ENCODE results near the gene IGFBP6.

IGFBP6 gene

DNA sequence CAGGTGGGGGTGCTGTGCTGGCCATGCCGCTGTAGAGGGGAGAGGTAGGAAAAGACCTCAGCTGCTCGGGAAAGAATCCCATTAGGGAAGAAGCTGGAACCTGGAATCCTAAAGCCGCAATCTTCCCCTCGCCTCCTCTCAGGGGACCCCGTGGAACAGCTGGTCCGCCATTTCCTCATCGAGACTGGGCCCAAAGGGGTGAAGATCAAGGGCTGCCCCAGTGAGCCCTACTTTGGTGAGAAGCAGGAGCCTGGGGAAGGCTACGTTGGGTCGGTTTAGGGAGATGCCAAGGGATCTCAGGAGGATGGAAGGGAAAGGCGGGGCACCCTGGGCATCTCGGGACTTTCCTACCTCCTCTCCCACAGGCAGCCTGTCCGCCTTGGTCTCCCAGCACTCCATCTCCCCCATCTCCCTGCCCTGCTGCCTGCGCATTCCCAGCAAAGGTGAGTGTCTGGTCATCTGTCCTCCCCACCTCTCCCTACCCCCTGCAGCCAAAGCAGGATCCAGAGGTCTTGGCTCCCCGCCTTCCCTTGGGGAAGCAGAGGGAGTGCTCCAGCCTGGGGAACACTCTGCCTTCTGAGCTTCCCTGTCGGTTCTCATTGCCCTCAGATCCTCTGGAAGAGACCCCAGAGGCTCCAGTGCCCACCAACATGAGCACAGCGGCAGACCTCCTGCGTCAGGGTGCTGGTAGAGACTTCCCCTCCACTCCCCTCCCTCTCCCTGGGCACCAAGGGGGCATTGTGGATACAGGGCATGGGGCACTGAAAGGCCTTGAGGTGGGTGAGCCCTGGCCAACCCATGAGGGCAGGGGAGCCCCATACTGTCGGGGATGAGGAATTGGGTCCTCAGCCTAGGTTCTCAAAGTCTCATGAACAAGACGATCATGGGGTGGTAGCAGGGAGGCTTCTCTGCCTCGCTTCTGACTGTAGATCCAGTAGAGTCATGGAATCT, 35.2 kb upstream of the IGFBP6 start:
- Histone ChIP-seq H3K4me3 (ENCODE audit: low read length) (no peak overlapping the region), H3K9ac (ENCODE audit: low read length) (peak overlapping the region; percentile 4), H3K9me3 (ENCODE audit: control insufficient read depth, low read length) (no peaks in the 10 kb centered on the region), H3K36me3 (ENCODE audit: control insufficient read depth, insufficient read depth, low read length) (peaks cover 27% of the 10 kb centered on the region), H3K4me1 (ENCODE audit: control insufficient read depth, insufficient read depth, low read length) (peaks cover 40% of the 10 kb centered on the region), H3K27me3 (ENCODE audit: control insufficient read depth, insufficient read depth, low read length) (peaks cover 7% of the 10 kb centered on the region)

DNA sequence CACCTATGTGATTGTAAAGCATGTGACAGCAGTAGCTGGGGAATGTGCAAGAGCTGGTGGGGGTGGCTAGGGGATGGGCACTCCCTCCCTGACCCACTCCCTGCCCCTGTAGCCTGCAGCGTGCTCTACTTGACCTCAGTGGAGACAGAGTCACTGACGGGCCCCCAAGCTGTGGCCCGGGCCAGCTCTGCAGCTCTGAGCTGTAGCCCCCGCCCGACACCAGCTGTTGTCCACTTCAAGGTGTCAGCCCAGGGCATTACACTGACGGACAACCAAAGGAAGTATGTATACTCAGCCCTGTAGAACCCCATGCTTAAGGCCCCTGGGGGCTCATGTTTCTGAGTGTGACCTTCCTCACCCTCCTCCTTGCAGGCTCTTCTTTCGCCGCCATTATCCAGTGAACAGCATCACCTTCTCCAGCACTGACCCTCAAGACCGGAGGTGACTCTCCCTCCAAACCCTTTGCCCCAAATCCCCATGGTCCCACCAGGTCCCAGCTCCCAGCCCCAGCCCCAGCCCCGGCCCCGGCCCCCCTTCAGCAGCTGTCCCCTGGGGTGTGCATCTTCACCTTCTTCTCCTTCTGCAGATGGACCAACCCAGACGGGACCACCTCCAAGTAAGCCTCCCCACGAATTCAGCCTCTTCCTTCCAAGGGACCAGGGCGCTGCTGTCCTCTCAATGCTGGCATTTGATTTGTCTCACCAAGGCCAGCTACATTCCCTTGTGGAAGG, 34.3 kb upstream of the IGFBP6 start:
- Histone ChIP-seq H3K9me3 (ENCODE audit: control insufficient read depth, low read length) (no peaks in the 10 kb centered on the region), H3K27me3 (ENCODE audit: control insufficient read depth, insufficient read depth, low read length) (peaks cover 7% of the 10 kb centered on the region), H3K36me3 (ENCODE audit: control insufficient read depth, insufficient read depth, low read length) (peaks cover 32% of the 10 kb centered on the region), H3K9ac (ENCODE audit: low read length) (no peak overlapping the region), H3K4me1 (ENCODE audit: control insufficient read depth, insufficient read depth, low read length) (peaks cover 40% of the 10 kb centered on the region), H3K4me3 (ENCODE audit: low read length) (no peak overlapping the region)

DNA sequence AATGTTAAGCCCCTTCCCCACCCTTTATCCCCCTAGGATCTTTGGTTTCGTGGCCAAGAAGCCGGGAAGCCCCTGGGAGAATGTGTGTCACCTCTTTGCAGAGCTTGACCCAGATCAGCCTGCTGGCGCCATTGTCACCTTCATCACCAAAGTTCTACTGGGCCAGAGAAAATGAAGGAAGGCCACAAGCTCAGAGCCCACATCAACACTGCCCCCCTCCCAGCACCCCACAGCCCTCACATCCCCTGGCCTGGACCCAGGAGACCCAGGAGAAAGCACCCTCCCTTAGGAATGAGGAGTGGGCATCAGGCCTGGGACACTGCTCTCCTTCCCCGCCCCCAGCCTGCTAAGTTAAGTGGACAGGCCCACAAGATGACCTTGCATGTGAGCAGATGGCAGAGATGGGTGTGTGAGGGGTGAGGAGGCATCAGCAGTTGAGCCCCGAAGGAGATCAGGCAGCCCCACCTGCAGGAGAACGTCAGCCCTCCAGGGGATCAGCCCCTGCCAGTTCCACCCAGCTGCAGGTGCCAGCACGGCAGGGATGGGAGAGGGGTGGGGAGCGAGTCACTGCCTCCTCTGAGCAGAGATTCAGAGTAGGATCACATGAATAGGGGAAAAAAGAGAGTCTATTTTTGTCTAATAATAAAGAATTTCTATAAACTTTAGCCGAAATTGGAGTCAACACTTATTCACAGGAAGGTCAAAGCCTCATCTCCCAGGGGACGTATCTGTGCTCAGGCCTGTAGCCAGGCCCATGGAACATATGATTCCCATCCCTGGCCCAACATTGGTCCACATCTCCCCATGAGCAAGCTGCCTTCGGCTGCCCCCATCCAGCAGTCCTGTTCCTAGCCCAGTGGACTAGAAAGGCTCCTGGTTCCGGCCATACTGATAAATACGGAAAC, 33.5 kb upstream of the IGFBP6 start:
- Histone ChIP-seq H3K9ac (ENCODE audit: low read length) (no peak overlapping the region), H3K27me3 (ENCODE audit: control insufficient read depth, insufficient read depth, low read length) (peaks cover 7% of the 10 kb centered on the region), H3K4me3 (ENCODE audit: low read length) (no peak overlapping the region), H3K4me1 (ENCODE audit: control insufficient read depth, insufficient read depth, low read length) (peaks cover 40% of the 10 kb centered on the region), H3K9me3 (ENCODE audit: control insufficient read depth, low read length) (no peaks in the 10 kb centered on the region), H3K36me3 (ENCODE audit: control insufficient read depth, insufficient read depth, low read length) (peaks cover 32% of the 10 kb centered on the region)

DNA sequence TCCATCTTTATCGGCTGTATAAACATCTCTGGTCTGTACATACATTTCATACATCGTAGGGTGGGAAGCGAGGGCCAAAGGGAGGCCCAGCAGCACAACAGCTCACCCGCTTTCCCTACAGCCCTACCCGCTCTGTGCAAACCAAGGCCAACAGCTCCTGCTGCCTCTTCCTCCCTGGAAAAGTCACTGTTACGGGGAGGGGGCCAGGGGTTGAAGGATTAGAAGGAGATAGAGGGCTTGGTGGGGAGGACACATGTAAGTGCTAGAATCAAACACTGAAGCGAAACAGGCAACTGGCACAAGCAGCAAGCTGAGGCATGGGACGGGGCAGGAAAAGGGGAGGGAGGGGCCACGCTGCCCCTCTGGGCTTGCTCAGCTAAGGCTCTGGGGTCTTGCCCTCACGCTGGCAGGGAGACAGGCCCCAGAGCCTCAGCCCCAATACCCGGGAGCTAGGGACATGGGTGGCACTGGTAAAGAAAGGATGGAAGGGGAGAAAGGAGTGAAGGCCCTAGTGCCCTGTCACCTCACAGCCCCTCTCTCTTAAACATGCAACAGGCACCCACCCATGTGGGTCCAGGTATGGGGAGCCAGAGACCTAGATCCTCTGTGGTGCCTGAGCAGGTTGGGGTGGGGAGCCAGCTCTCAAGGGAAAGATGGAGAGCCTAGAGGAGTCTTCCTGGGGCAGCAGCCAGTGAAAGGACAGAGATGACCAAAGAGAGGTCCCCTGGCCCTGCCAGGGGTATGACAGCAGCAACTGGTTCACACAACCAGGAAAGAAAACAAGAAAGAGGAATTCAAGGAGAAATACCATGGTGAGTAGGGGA, 32.6 kb upstream of the IGFBP6 start:
- H3K36me3 ChIP-seq (ENCODE audit: control insufficient read depth, insufficient read depth, low read length): peaks cover 32% of the 10 kb centered on the region

DNA sequence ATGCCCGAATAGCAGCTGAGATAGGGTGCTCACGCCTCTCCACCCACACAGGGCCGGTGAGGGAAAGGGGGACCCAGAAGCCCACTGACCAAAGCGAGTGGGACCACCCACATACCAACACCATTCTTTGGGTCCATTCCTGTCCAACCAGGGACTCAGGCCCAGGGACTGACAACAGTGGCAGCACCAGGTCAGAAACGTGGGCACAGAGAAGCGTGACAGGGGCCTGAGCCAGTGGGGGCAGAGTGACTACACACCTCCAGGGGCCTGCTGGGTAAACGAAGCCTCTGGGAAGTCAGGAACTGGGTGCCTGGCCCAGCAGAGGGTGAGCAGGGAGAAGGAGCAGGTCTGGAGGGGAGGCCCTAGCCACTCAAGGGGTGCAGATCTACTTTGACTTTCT, 32.0 kb upstream of the IGFBP6 start:
- no peak overlapping the region for H3K4me3 ChIP-seq (ENCODE audit: low read length)
- H3K9me3 ChIP-seq (ENCODE audit: control insufficient read depth, low read length): no peaks in the 10 kb centered on the region
- no peak overlapping the region for H3K9ac ChIP-seq (ENCODE audit: low read length)
- peaks cover 37% of the 10 kb centered on the region for H3K4me1 ChIP-seq (ENCODE audit: control insufficient read depth, insufficient read depth, low read length)
- no peaks in the 10 kb centered on the region for H3K27me3 ChIP-seq (ENCODE audit: control insufficient read depth, insufficient read depth, low read length)
- peaks cover 32% of the 10 kb centered on the region for H3K36me3 ChIP-seq (ENCODE audit: control insufficient read depth, insufficient read depth, low read length)

More for the DNA sequence above, 32.6 kb upstream of the IGFBP6 start:
- no peak overlapping the region for H3K9ac ChIP-seq (ENCODE audit: low read length)
- peaks cover 40% of the 10 kb centered on the region for H3K4me1 ChIP-seq (ENCODE audit: control insufficient read depth, insufficient read depth, low read length)
- no peaks in the 10 kb centered on the region for H3K9me3 ChIP-seq (ENCODE audit: control insufficient read depth, low read length)
- H3K27me3 ChIP-seq (ENCODE audit: control insufficient read depth, insufficient read depth, low read length): peaks cover 5% of the 10 kb centered on the region
- H3K4me3 ChIP-seq (ENCODE audit: low read length): no peak overlapping the region

DNA sequence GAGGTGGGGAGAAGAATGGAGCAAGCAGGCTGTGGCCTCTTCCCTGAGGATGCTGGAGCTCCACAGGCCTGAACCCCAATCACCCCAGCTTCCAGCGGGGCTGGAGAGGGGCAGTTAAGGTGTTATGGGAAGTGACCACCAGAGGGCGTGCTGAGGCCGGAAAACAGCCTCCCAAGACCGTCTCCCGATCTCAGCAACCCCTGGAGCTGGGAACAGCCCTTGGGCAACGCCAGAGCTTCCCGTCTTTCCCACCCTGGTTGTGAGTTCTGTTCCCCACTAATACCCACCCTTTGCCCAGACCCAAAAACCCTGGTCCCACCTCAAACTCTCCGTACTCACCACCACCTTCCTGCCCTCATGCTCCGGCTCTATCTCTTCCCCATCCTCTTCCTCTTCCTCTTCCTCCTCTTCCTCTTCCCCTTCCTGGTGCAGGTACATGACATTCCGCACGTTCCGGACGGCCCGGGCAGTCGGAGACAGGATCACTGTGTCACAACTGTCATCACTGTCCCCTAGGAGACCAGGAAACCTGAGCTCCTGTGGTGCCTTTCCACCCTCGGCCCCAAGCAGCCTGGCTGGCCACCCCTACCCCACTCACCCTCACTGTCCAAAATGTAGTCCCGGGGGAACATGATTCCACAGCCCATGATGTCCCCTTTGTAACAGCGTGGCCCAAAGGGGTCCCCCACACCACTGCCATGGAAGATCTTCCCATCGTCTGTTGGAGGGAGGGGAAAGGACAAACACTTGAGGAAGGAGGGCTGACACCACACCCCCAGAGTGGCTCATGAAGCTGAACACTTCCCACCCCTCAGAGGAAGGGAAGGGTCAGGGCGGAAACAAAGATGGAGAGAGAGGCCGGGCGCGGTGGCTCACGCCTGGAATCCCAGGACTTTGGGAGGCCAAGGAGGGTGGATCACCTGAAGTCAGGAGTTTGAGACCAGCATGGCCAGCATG, 31.2 kb upstream of the IGFBP6 start:
- Histone ChIP-seq H3K9me3 (ENCODE audit: control insufficient read depth, low read length) (no peaks in the 10 kb centered on the region), H3K36me3 (ENCODE audit: control insufficient read depth, insufficient read depth, low read length) (peaks cover 37% of the 10 kb centered on the region), H3K27me3 (ENCODE audit: control insufficient read depth, insufficient read depth, low read length) (no peaks in the 10 kb centered on the region), H3K4me3 (ENCODE audit: low read length) (no peak overlapping the region), H3K4me1 (ENCODE audit: control insufficient read depth, insufficient read depth, low read length) (peaks cover 33% of the 10 kb centered on the region), H3K9ac (ENCODE audit: low read length) (peak overlapping the region; percentile 30)

DNA sequence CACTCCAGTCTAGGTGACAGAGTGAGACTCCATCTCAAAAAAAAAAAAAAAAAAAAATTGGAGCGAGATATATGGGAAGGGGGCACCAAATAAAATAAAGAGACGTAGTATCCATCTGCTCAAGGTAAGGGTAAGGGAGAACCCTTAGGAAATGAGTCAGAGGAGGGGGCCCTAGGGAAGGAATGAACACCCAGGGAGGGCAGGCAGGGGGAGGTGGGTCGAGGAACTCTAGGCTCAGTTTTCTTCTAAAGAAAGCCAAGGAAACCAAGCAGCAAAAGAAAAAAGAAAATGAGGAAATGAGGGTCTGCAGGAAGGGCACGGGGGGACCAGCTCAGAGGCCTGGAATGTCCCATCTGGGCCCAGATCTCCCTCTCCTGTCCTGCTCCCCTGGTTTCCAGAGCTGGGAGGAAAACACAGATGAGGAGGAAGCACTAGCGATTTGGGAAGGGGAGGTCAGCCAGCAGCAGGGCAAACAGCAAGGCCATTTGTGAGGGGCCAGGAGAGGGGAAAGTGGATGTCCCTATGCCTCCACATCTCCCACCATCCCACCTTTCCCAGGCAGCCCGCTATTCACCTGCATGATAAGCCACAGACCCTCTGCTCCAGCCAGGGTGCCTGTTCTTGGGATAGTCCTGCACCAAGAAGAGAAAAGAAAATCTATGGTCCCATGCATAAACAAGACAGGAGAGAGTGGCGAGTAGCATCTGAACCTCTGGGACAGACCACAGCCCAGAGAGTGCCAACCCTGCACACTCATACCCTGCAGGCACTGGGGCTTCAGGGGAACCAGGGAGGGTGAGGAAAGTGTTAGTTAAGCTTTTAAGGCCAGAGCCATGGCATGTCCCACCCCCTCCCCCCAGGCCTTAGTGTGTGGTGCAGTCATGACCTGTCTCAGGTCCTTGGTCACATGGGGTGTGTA, 30.1 kb upstream of the IGFBP6 start:
- Histone ChIP-seq H3K4me1 (ENCODE audit: control insufficient read depth, insufficient read depth, low read length) (peaks cover 30% of the 10 kb centered on the region), H3K36me3 (ENCODE audit: control insufficient read depth, insufficient read depth, low read length) (peaks cover 37% of the 10 kb centered on the region), H3K4me3 (ENCODE audit: low read length) (no peak overlapping the region), H3K9ac (ENCODE audit: low read length) (no peak overlapping the region), H3K27me3 (ENCODE audit: control insufficient read depth, insufficient read depth, low read length) (no peaks in the 10 kb centered on the region), H3K9me3 (ENCODE audit: control insufficient read depth, low read length) (no peaks in the 10 kb centered on the region)

DNA sequence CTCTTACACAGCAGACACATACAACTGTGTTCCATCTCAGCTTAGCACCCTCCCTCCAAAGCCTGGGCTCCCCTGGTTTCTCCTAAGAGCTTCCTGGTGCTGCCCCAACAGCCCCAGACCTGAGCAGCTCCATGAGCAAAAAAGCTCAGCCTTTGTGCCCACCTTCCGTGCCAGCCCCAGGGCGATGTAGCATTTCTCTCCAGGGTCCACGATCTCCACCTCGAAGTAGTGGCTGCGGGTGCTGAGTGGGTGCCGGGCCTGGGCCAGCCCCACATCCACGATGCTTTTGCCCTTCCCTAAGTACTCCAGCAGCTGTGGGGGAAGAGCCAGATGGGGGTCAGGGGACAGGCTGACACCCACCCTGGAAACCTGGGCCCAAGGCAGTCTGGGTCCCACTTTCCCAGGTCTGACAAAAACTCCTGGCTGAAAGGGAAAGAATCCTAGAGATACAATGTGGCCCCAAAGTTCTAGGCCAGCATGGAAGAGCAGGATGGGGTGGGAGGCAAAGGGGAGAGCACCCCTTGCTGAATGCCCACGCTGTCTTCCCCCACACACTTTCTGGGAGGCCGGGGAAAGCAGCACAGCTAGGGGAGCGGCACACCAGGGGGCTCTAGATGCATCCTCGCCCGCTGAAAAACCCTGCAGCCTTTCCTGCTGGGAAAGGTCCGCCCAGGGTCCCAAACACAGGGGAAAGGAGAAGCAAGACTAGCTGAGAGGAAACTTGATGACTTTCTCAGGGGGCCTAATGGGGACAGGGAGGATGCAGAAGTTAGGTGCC, 29.3 kb upstream of the IGFBP6 start:
- Histone ChIP-seq H3K9me3 (ENCODE audit: control insufficient read depth, low read length) (no peaks in the 10 kb centered on the region), H3K4me1 (ENCODE audit: control insufficient read depth, insufficient read depth, low read length) (peaks cover 29% of the 10 kb centered on the region), H3K36me3 (ENCODE audit: control insufficient read depth, insufficient read depth, low read length) (peaks cover 42% of the 10 kb centered on the region), H3K27me3 (ENCODE audit: control insufficient read depth, insufficient read depth, low read length) (no peaks in the 10 kb centered on the region), H3K4me3 (ENCODE audit: low read length) (no peak overlapping the region), H3K9ac (ENCODE audit: low read length) (no peak overlapping the region)

DNA sequence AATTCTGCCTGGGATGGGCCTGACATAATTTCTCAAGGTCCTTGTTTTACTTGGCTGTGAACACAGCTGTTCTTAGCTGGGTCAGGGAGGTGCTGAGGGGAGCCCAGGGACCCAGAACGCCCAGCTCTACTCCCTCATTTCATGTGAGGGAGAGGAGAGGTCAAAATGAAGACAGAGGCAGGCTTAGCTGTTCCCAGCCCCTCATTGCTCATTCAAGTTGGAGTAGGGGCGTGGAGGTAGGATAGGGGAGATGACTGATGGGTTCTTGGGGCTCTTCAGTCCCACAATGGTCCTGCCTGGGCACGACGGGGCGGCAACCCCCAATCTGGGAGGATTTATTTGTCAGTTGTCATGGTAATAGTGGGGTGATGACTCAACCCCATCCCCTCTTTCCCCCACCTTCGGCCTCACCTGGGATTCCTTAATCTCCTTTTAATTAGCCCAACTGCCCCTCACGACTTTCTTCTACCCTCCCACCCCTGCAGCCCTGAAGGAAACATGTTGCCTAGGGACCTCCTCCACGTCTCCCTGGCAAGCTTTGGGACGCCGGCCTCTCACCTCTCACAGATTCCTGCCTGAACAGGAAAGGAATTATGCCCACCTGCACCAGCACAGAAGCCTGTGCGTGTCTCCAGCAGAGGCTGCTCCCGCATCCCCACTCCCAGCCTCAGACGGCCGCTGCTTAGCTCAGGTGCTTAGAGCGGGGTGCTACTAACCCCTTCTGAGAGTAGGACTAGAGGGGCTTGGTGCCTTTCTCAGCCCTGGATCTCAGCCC, 28.5 kb upstream of the IGFBP6 start:
- peaks cover 30% of the 10 kb centered on the region for H3K4me1 ChIP-seq (ENCODE audit: control insufficient read depth, insufficient read depth, low read length)
- peaks cover 36% of the 10 kb centered on the region for H3K36me3 ChIP-seq (ENCODE audit: control insufficient read depth, insufficient read depth, low read length)
- H3K9ac ChIP-seq (ENCODE audit: low read length): no peak overlapping the region
- H3K4me3 ChIP-seq (ENCODE audit: low read length): no peak overlapping the region
- H3K9me3 ChIP-seq (ENCODE audit: control insufficient read depth, low read length): no peaks in the 10 kb centered on the region
- no peaks in the 10 kb centered on the region for H3K27me3 ChIP-seq (ENCODE audit: control insufficient read depth, insufficient read depth, low read length)

All from mucosa of stomach (tissue), 1 donor.